HepG2 (cell line): ENCODE results near the gene TANGO2. TPM values are rescaled to one million over a fixed set of nuclear protein-coding genes. Genes with fewer than 3 reads are reported as not detected.

Experiments
- AHR ChIP-seq: IDR thresholded peaks from 2 replicates; pipeline ENCODE4 v1.6.1; 2018; ENCODE audit warnings: missing genetic modification reagents, missing compliant biosample characterization
- FOXM1 ChIP-seq: sonication (generic); formaldehyde crosslinking; IDR thresholded peaks from 2 replicates; pipeline ENCODE4 v1.5.0; 2020; ENCODE audit warnings: missing genetic modification reagents
- GPN1 ChIP-seq: sonication (generic); formaldehyde crosslinking; IDR thresholded peaks from 2 replicates; pipeline ENCODE4 v1.5.1; 2020; ENCODE audit warnings: missing genetic modification reagents, borderline replicate concordance
- MBNL3 ChIP-seq: fragments of 250-450 bp; sonication (Bioruptor Pico); conservative IDR thresholded peaks from 2 replicates; pipeline ENCODE4 v1.8.0; 2022; ENCODE audit warnings: mild to moderate bottlenecking, inconsistent platforms
- MED13 ChIP-seq: sonication (generic); formaldehyde crosslinking; IDR thresholded peaks from 2 replicates; pipeline ENCODE4 v1.5.0; 2020; ENCODE audit warnings: missing genetic modification reagents
- MIXL1 ChIP-seq: IDR thresholded peaks from 2 replicates; pipeline ENCODE4 v1.6.1; 2016
- MLLT10 ChIP-seq: sonication (generic); formaldehyde crosslinking; IDR thresholded peaks from 2 replicates; pipeline ENCODE4 v1.4.0; 2020; ENCODE audit warnings: missing genetic modification reagents
- PCBP2 ChIP-seq: fragments of 200-400 bp; formaldehyde crosslinking; optimal IDR thresholded peaks from 2 replicates; pipeline ENCODE3; 2018; ENCODE audit warnings: low read length, low read depth; ENCODE audit not compliant: poor library complexity, severe bottlenecking
- SIX4 ChIP-seq: sonication (generic); formaldehyde crosslinking; IDR thresholded peaks from 2 replicates; pipeline ENCODE4 v1.4.0; 2020; ENCODE audit warnings: missing genetic modification reagents
- SMAD3 ChIP-seq: sonication (generic); formaldehyde crosslinking; IDR thresholded peaks from 2 replicates; pipeline ENCODE4 v1.4.0; 2020; ENCODE audit warnings: missing genetic modification reagents
- TAF1 ChIP-seq: sonication (generic); formaldehyde crosslinking; IDR thresholded peaks from 2 replicates; pipeline ENCODE4 v1.4.0; 2020; ENCODE audit warnings: missing genetic modification reagents
- ZFP1 ChIP-seq: IDR thresholded peaks from 2 replicates; pipeline ENCODE4 v1.6.1; 2016
- ZKSCAN5 ChIP-seq: sonication (generic); formaldehyde crosslinking; IDR thresholded peaks from 2 replicates; pipeline ENCODE4 v1.5.1; 2020; ENCODE audit warnings: mild to moderate bottlenecking, missing genetic modification reagents
- ZNF101 ChIP-seq: sonication (generic); formaldehyde crosslinking; IDR thresholded peaks from 2 replicates; pipeline ENCODE4 v1.4.0; 2020; ENCODE audit warnings: mild to moderate bottlenecking, low read depth, missing genetic modification reagents, borderline replicate concordance
- ZNF260 ChIP-seq: sonication (generic); formaldehyde crosslinking; IDR thresholded peaks from 2 replicates; pipeline ENCODE4 v1.4.0; 2020; ENCODE audit warnings: missing genetic modification reagents, low read depth, mild to moderate bottlenecking, borderline replicate concordance
- ZNF557 ChIP-seq: sonication (generic); formaldehyde crosslinking; IDR thresholded peaks from 2 replicates; pipeline ENCODE4 v1.4.0; 2020; ENCODE audit warnings: missing genetic modification reagents
- polyA plus RNA-seq, 8 experiments: library from polyadenylated mRNA; depleted of rRNA in 3 of 8; stranded (reverse) in 7 of 8; unstranded in 1 of 8; fragments of >200 nt; fragmentation: Illumina TruSeq in 4 of 8; extraction: Trizol in 4 of 8; gene quantifications; 2 replicates each; pipeline versions ENCODE4 v1.2.1 to v1.2.3, GENCODE V29; 2011 to 2016; ENCODE audit warnings: low read depth in 4 of 8, missing spikeins in 1 of 8, mixed read lengths in 1 of 8; ENCODE audit not compliant: insufficient read depth in 1 of 8
- total RNA-seq, 5 experiments: library from RNA; depleted of rRNA; stranded (reverse); fragments of >200 nt; fragmentation: Illumina TruSeq; extraction: Trizol; gene quantifications; 2 replicates each; pipeline ENCODE4 v1.2.3, GENCODE V29; 2016; ENCODE audit warnings: low read depth in 1 of 5
- TF ChIP-seq, protein P1 (sequence below): sonication (generic); formaldehyde crosslinking; IDR thresholded peaks from 2 replicates; pipeline ENCODE4 v1.5.0; 2020; ENCODE audit warnings: mild to moderate bottlenecking, missing genetic modification reagents
- TF ChIP-seq, protein P2 (sequence below): sonication (generic); formaldehyde crosslinking; IDR thresholded peaks from 2 replicates; pipeline ENCODE4 v1.4.0; 2020; ENCODE audit warnings: mild to moderate bottlenecking, missing genetic modification reagents
- TF ChIP-seq, protein P3 (sequence below): sonication (generic); IDR thresholded peaks from 2 replicates; pipeline ENCODE4 v1.6.1; 2016; ENCODE audit warnings: low read depth, borderline replicate concordance
- TF ChIP-seq, protein P4 (sequence below): IDR thresholded peaks from 2 replicates; pipeline ENCODE4 v1.6.1; 2016; ENCODE audit warnings: missing genetic modification reagents, missing compliant biosample characterization
- TF ChIP-seq, protein P5 (sequence below): sonication (generic); formaldehyde crosslinking; IDR thresholded peaks from 2 replicates; pipeline ENCODE4 v1.4.0; 2020; ENCODE audit warnings: missing genetic modification reagents

The TANGO2 gene
- total and polyA plus RNA-seq, 2 of the 13 experiments (the other 11 are each of a cell fraction or from before 2014, with no cell fraction given) = 12.9 to 14.8 TPM

DNA sequence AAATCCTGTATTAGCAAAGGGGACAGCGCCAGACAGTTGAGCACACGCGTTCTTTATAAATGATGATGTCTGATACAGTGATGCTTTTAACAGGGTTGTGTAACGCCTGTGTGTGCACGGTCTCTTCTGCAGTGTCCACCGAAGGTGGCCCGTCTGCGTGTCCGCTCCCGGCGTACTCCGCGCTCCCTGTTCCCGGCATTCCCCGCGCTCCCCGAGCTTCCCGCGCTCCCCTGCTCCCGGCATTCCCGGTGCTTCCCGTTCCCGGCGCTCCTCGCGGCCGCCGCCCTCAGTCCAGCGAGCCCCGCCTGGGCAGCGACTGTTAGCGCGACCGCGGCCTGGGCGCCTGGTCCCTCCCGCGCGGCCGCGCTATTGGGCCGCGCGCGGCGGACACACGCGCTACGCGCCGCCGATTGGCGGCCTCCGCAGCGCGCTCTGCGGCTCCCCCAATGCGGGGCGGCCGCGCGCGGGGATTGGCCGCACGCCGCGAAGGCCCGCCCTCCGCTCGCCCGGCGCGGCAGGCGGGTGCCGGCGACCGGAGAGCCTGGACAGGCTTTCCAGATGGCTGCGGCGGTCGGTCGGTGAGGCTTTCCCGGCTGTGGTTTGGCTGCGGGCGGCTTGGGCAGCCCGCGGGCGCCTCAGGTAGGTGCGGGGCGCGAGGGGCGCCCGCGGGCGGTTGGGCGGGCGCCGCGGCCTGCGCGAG, 59.0 kb downstream of the TANGO2 start, which contains the start of gene DGCR8 (continued):
- TF ChIP-seq GPN1 (no peak), FOXM1 (CRISPR knock-in tag) (no peak), ZNF101 (0 out of 2 replicates have a peak, but pooled peaks have one; percentile 67), ZFP1 (CRISPR knock-in tag) (0 out of 2 replicates have a peak, but pooled peaks have one; percentile 48), SIX4 (CRISPR knock-in tag) (peak; percentile 39; the same call in 1 of the 2 replicates), PCBP2 (no peak), MED13 (CRISPR knock-in tag) (0 out of 2 replicates have a peak, but pooled peaks have one; percentile 3), ZNF557 (CRISPR knock-in tag) (no peak), MBNL3 (CRISPR knock-in tag) (no peak), SMAD3 (CRISPR knock-in tag) (peak; percentile 57; the same call in 1 of the 2 replicates), MIXL1 (CRISPR knock-in tag) (0 out of 2 replicates have a peak, but pooled peaks have one; percentile 31), AHR (peak; percentile 85; the same call in 1 of the 2 replicates), ZNF260 (CRISPR knock-in tag) (no peak), TAF1 (CRISPR knock-in tag) (peak; percentile 89), MLLT10 (CRISPR knock-in tag) (no peak), ZKSCAN5 (no peak)
- TF ChIP-seq, protein P1, sequence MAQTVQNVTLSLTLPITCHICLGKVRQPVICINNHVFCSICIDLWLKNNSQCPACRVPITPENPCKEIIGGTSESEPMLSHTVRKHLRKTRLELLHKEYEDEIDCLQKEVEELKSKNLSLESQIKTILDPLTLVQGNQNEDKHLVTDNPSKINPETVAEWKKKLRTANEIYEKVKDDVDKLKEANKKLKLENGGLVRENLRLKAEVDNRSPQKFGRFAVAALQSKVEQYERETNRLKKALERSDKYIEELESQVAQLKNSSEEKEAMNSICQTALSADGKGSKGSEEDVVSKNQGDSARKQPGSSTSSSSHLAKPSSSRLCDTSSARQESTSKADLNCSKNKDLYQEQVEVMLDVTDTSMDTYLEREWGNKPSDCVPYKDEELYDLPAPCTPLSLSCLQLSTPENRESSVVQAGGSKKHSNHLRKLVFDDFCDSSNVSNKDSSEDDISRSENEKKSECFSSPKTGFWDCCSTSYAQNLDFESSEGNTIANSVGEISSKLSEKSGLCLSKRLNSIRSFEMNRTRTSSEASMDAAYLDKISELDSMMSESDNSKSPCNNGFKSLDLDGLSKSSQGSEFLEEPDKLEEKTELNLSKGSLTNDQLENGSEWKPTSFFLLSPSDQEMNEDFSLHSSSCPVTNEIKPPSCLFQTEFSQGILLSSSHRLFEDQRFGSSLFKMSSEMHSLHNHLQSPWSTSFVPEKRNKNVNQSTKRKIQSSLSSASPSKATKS (CRISPR knock-in tag) = no peak
- TF ChIP-seq, protein P2, sequence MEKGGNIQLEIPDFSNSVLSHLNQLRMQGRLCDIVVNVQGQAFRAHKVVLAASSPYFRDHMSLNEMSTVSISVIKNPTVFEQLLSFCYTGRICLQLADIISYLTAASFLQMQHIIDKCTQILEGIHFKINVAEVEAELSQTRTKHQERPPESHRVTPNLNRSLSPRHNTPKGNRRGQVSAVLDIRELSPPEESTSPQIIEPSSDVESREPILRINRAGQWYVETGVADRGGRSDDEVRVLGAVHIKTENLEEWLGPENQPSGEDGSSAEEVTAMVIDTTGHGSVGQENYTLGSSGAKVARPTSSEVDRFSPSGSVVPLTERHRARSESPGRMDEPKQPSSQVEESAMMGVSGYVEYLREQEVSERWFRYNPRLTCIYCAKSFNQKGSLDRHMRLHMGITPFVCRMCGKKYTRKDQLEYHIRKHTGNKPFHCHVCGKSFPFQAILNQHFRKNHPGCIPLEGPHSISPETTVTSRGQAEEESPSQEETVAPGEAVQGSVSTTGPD (CRISPR knock-in tag) = no peak
- TF ChIP-seq, protein P3, sequence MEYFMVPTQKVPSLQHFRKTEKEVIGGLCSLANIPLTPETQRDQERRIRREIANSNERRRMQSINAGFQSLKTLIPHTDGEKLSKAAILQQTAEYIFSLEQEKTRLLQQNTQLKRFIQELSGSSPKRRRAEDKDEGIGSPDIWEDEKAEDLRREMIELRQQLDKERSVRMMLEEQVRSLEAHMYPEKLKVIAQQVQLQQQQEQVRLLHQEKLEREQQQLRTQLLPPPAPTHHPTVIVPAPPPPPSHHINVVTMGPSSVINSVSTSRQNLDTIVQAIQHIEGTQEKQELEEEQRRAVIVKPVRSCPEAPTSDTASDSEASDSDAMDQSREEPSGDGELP = no peak
- TF ChIP-seq, protein P4, sequence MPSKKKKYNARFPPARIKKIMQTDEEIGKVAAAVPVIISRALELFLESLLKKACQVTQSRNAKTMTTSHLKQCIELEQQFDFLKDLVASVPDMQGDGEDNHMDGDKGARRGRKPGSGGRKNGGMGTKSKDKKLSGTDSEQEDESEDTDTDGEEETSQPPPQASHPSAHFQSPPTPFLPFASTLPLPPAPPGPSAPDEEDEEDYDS = peak; percentile 77; the same call in 1 of the 2 replicates
- TF ChIP-seq, protein P5, sequence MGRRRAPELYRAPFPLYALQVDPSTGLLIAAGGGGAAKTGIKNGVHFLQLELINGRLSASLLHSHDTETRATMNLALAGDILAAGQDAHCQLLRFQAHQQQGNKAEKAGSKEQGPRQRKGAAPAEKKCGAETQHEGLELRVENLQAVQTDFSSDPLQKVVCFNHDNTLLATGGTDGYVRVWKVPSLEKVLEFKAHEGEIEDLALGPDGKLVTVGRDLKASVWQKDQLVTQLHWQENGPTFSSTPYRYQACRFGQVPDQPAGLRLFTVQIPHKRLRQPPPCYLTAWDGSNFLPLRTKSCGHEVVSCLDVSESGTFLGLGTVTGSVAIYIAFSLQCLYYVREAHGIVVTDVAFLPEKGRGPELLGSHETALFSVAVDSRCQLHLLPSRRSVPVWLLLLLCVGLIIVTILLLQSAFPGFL (CRISPR knock-in tag) = no peak
